Loucy (cell line): ENCODE measurements around the gene MACF1.

ENCODE experiments used
- H2AFZ ChIP-seq: fragments of 200-600 bp; sonication (generic); 2 replicates; pipeline ENCODE4 v1.6.0; 2016; ENCODE audit warnings: antibody characterized with exemption, mild to moderate bottlenecking, low read length, moderate library complexity
- H3F3A ChIP-seq: fragments of 200-600 bp; 2 replicates; pipeline ENCODE4 v1.6.0; 2016; ENCODE audit warnings: antibody characterized with exemption, low read depth, mild to moderate bottlenecking
- H3K27me3 ChIP-seq: fragments of 200-600 bp; sonication (generic); 2 replicates; pipeline ENCODE4 v1.6.1; 2014; ENCODE audit warnings: low read length, mild to moderate bottlenecking; ENCODE audit not compliant: insufficient read depth, poor library complexity, severe bottlenecking
- H3K36me3 ChIP-seq: fragments of 200-600 bp; sonication (generic); 2 replicates; pipeline ENCODE4 v1.6.1; 2016; ENCODE audit warnings: low read length; ENCODE audit not compliant: insufficient read depth
- H3K4me1 ChIP-seq: fragments of 200-600 bp; sonication (generic); 2 replicates; pipeline ENCODE4 v1.5.1; 2014; ENCODE audit warnings: low read length, mild to moderate bottlenecking; ENCODE audit not compliant: insufficient read depth, poor library complexity, severe bottlenecking
- H3K4me2 ChIP-seq: fragments of 200-600 bp; sonication (generic); 2 replicates; pipeline ENCODE4 v1.6.0; 2014; ENCODE audit warnings: antibody characterized with exemption, low read length, low read depth, mild to moderate bottlenecking; ENCODE audit not compliant: poor library complexity, severe bottlenecking
- H3K4me3 ChIP-seq: fragments of 200-600 bp; sonication (generic); 2 replicates; pipeline ENCODE4 v1.5.1; 2014; ENCODE audit warnings: low read length, mild to moderate bottlenecking, mixed read lengths; ENCODE audit not compliant: poor library complexity, severe bottlenecking
- H3K79me2 ChIP-seq: fragments of 200-600 bp; sonication (generic); 2 replicates; pipeline ENCODE4 v1.6.1; 2014; ENCODE audit warnings: low read length; ENCODE audit not compliant: insufficient read depth
- H3K9ac ChIP-seq: fragments of 200-600 bp; sonication (generic); 2 replicates; pipeline ENCODE4 v1.6.0; 2014; ENCODE audit warnings: mild to moderate bottlenecking, low read depth, low read length, moderate library complexity; ENCODE audit not compliant: poor library complexity, severe bottlenecking
- H3K9me2 ChIP-seq: fragments of 200-600 bp; sonication (generic); replicated peaks from 2 replicates; pipeline ENCODE4 v1.6.1; 2016; ENCODE audit warnings: low read depth, low read length, mixed read lengths
- H3K9me3 ChIP-seq: fragments of 200-600 bp; sonication (generic); 2 replicates; pipeline ENCODE4 v1.6.1; 2014; ENCODE audit warnings: mild to moderate bottlenecking, antibody characterized with exemption, low read length, low read depth; ENCODE audit not compliant: insufficient read depth
- H4K20me1 ChIP-seq: fragments of 200-600 bp; sonication (generic); 2 replicates; pipeline ENCODE4 v1.6.0; 2014; ENCODE audit warnings: antibody characterized with exemption, low read length, mild to moderate bottlenecking; ENCODE audit not compliant: insufficient read depth, poor library complexity, severe bottlenecking
- CTCF ChIP-seq: fragments of 200-600 bp; sonication (generic); conservative IDR thresholded peaks from 2 replicates; pipeline ENCODE4 v1.5.1; 2014; ENCODE audit warnings: mild to moderate bottlenecking, antibody characterized with exemption, low read length
- EZH2phosphoT487 ChIP-seq: fragments of 200-600 bp; IDR thresholded peaks from 2 replicates; pipeline ENCODE4 v1.6.1; 2018; ENCODE audit warnings: antibody characterized with exemption, mild to moderate bottlenecking, moderate library complexity, borderline replicate concordance

MACF1 gene

GRCh38 chr1:39411526-39412478 is 207.3 kb downstream of the MACF1 start:
- H3K9ac ChIP-seq = peak overlapping the region; percentile 29
- peaks cover 76% of the 10 kb centered on the region for H4K20me1 ChIP-seq
- H3K4me2 ChIP-seq = peak overlapping the region; percentile 94
- H3K9me2 ChIP-seq = no peaks in the 10 kb centered on the region
- peak overlapping the region; percentile 34 for H3K4me3 ChIP-seq
- TF ChIP-seq CTCF (no peak), EZH2phosphoT487 (no peak)
- no peak overlapping the region for H2AFZ ChIP-seq
- peaks cover 8% of the 10 kb centered on the region; the same call in 1 of the 2 replicates for H3F3A ChIP-seq
- no peaks in the 10 kb centered on the region for H3K27me3 ChIP-seq
- peaks cover 32% of the 10 kb centered on the region; the same call in 1 of the 2 replicates for H3K36me3 ChIP-seq
- peaks cover 74% of the 10 kb centered on the region for H3K79me2 ChIP-seq
- H3K9me3 ChIP-seq = no peaks in the 10 kb centered on the region
- H3K4me1 ChIP-seq = peaks cover 52% of the 10 kb centered on the region

GRCh38 chr1:39412892-39413291 is 208.4 kb downstream of the MACF1 start:
- Histone ChIP-seq H3K4me2 (no peak overlapping the region), H3K9ac (no peak overlapping the region), H3K4me1 (peaks cover 48% of the 10 kb centered on the region), H3K36me3 (peaks cover 32% of the 10 kb centered on the region; the same call in 1 of the 2 replicates), H3K27me3 (no peaks in the 10 kb centered on the region), H4K20me1 (peaks cover 70% of the 10 kb centered on the region), H2AFZ (no peak overlapping the region), H3F3A (no peaks in the 10 kb centered on the region), H3K9me3 (no peaks in the 10 kb centered on the region), H3K4me3 (no peak overlapping the region), H3K9me2 (no peaks in the 10 kb centered on the region), H3K79me2 (peaks cover 79% of the 10 kb centered on the region)
- TF ChIP-seq EZH2phosphoT487 = no peak
- no peak for TF ChIP-seq CTCF

- Histone ChIP-seq H3F3A (no peaks in the 10 kb centered on the region), H3K4me1 (peaks cover 42% of the 10 kb centered on the region), H3K79me2 (peaks cover 84% of the 10 kb centered on the region), H3K27me3 (no peaks in the 10 kb centered on the region), H3K9me2 (no peaks in the 10 kb centered on the region), H4K20me1 (peaks cover 70% of the 10 kb centered on the region), H3K4me3 (no peak overlapping the region), H3K9ac (peak overlapping the region; percentile 5), H2AFZ (no peak overlapping the region), H3K9me3 (no peaks in the 10 kb centered on the region), H3K36me3 (peaks cover 32% of the 10 kb centered on the region; the same call in 1 of the 2 replicates), H3K4me2 (peak overlapping the region; percentile 42)
- TF ChIP-seq CTCF (no peak), EZH2phosphoT487 (no peak)
Observed at GRCh38 chr1:39413902-39414528, 209.5 kb downstream of the MACF1 start.
